Frontal cortex (tissue), 4 donors: ENCODE results near the gene LRRTM2. TPM values are rescaled to one million over a fixed set of nuclear protein-coding genes. Genes with fewer than 3 reads are reported as not detected.
"Not testable (repeated sequence)": the region's sequence is repeated elsewhere in the genome, so short reads cannot be mapped to it uniquely, and the experiment has no call there.

Experiments
- DNase-seq, 2 donors: peaks; one replicate each; pipeline ENCODE4 v3.0.0; 2012; ENCODE audit warnings: low spot score in 2 of 2
- FAIRE-seq: peaks from 2 replicates; lab custom pipeline; 2012; peaks lifted over from hg19 to GRCh38; lab: Jason Lieb, UNC
- total RNA-seq: library from RNA; depleted of rRNA; stranded (reverse); fragments of >200 nt; gene quantifications from one replicate; pipeline ENCODE4 v1.2.3, GENCODE V29; 2014
- donor health status: control.
- donor health status: control.
- donor health status: control.

Gene LRRTM2
- total RNA-seq, 1 donor from 2014 or later: 99.5 TPM

DNA sequence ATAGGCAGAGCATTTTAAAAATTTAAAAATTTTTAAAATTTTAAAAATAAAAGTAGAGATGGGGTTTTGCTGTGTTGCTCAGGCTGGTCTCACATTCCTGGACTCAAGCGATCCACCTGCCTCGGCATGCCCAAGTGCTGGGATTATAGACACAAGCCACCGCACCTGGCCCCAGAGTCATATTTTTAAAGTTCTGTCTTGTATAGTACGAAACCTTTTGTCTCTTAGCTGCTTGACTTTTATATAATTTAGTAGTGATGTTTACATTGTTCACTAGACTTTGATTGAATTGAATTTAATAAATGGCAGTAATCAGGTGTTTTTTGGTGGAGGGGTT lies 31.0 kb downstream of the LRRTM2 start:
- FAIRE-seq: no peak
- DNase-seq: no peak

DNA sequence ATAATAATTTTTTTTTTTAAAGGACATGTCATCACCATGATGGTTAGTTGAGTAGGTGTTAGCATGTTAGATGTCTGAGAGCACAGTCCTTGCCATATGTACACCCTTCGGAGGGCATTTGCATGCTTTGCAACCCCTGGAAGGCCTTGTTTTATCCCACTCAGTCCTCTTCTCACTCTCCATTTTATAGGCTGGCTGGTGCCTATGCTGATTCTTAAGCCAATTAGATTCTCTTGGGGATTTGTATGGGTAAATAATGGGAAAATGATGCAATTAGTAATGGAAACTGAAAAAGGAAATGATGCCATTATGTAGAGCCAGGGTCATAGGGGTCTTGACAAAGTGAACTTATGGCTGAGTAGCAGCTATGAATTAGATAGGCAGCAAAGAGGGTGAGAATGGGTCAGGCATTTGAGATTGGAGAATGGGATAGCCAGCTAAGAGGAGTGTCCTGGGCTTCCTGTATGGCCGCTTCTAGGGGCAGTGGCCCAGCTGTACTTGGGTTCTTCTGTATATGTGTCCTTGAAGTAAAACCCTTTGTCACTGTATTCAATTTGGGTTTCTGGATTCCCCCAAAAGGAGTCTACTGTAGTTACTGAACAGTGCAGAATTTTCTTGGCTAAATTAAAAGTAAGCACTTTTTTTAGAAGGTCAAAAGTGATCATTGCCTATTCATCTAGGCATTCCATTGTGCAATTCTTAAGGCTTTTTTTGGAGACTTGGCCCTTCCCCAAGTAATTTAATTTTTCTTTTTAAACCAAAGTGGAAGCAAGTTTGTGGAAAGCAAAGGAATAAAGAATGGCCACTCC lies 31.6 kb downstream of the LRRTM2 start:
- DNase-seq (no peak), FAIRE-seq (no peak)

DNA sequence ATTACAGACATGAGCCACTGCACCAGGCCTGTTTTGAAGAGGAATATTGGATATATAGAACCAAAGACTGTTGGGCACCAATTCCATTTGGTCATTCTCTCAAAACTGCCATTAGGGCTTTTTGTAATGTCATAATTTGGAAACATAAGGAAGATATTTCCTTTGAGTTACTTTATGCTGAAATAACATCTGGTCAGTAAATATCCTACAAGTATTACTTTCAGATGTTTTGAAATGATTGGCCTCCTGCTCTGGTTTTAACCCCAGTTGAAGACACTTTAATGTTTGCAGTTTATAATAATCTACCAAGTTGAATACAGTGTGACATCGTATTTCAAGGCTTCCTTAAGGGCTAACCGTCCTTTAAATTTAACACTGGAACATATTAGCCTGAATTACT lies 33.6 kb downstream of the LRRTM2 start:
- DNase-seq (no peak), FAIRE-seq (no peak)

DNA sequence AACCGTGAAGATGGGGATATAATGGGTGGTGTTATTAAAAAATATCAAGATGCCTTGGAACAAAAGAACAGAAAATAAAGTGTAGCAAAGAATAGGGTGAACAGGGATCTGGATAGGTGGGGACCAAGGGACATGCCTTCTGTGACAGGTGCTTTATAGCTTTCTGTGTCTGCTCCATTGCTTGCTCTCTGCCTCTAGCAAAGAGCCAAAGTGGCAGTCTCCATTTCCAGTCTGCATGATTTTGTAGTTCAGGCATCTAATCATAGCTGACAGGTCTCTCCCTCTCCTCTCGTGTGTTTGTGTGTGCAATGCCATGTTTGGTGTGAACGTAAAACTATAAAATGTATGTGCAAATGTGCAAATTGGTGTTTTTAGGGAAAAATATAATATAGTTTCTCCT lies 35.0 kb downstream of the LRRTM2 start:
- FAIRE-seq: no peak

DNA sequence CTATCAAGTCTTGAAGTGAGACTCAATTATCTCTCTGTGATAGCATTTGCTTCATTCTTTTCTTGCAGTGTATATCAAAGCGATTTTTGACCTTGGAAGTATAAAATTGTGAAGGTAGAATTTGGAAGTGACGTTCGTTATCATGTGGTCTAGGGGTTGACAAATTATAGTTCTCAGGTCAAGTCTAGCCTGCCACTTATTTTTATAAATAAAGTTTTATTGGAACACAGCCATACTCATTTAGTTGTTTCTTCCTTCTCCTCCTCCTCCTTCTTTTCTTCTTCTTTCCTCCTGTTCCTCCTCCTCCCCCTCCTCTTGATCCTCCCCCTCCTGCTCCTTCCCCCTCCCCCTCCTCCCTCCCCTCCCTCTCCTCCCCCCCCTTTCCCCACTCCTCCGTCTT lies 38.0 kb downstream of the LRRTM2 start:
- DNase-seq: no peak
- FAIRE-seq: no peak

More for the DNA sequence above, 35.0 kb downstream of the LRRTM2 start:
- DNase-seq: no peak

DNA sequence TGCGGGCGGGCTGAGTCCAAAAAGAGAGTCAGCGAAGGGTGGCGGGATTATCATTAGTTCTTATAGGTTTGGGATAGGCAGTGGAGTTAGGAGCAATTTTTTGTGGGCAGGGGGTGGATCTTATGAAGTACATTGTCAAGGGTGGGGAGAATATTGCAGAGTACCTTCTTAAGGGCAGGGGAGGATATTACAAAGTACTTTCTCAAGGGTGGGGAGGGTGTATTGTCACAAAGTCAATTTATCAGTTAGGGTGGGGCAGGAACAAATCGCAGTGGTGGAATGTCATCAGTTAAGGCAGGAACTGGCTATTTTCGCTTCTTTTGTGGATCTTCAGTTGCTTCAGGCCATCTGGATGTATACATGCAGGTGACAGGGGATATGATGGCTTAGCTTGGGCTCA lies 40.3 kb downstream of the LRRTM2 start:
- not testable (repeated sequence) for FAIRE-seq, DNase-seq

DNA sequence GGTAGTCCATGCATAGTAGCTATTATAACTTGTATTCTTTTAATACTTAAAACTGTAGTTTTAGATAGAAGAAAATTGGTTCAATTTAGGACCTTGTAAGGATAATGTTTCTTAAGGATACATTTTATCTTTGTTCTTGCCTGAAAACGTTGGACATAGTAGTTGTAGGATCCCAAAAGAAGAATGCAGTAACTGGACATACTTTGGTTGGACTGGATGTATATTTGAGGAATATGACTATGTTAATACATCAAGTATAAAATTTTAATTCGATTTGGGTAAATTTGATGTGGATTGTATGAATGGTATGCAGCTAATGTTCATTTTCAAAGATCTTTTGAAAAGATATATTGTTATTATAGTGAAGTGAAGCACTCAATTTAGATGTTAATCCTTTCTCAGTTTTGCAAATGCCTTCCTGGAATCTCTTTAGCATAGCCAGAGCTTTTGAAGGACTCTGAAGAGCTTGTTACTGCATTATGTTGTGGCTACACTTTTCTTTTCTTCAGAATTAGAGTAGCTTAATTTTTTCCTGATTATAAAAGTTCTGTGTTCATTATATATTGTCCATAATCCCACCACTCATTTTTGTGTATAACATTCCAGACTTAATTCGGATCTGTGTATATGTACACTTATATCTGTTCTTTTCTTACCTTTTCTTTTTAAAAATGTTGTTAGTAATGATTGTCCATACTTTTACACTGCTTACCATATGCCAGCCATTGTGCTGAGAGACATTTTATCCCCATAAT lies 41.2 kb downstream of the LRRTM2 start:
- no peak for DNase-seq
- FAIRE-seq: no peak

DNA sequence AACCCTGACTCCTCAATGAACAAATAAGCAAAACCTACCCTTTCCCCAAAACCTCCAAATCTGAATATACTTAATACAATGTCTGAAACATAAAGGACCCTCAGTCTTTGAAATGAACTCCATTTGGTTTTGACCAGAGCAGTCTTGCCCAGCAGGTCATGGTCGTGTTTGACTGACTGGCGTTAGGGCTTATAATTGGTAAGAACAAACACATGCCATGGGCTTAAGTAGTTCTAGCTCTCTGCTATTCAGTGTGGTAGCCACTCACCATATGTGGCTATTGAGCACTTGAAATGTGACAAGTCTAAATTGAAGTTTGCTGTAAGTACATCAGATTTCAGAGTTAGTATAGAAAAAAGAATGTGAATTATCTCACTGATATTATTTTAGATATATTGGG lies 42.1 kb downstream of the LRRTM2 start:
- FAIRE-seq: no peak
- no peak for DNase-seq

DNA sequence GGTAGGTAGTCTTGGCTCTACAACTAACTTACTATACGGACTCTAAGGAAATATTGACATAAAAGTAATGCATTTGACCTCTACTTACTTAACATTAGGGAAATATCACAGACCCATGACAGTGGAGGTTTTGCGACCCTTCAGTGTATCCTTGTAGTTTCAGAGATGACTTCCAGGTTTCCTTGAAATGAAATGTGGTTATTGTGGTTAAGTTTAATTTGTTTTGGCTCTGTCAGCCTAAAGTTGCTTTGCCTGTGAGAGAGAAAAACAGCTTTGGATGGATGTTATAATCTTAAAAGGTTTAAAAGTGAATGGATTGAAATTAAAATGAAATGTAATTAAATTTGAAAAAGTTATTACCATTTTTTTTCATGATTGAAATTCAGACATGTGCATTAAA lies 42.9 kb downstream of the LRRTM2 start:
- no peak for DNase-seq
- FAIRE-seq: no peak

DNA sequence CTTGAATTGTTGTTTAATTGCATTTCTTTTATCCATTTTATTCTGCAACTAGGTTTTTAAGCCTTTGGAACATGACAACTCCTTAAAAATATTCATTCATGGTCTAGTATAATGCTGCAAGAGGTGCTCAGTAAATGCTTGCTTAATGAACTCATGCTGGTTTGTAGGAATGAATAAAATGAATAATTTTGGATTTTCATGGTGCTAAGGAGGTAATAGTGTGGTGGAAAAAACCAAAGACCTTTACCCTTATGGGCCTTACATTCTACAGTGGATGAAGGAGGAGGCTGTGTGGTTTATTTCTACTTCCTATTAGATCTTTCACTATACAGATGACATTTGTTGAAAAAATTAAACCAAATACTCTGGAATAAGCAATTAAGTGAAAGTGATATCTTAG lies 43.4 kb downstream of the LRRTM2 start:
- no peak for FAIRE-seq

DNA sequence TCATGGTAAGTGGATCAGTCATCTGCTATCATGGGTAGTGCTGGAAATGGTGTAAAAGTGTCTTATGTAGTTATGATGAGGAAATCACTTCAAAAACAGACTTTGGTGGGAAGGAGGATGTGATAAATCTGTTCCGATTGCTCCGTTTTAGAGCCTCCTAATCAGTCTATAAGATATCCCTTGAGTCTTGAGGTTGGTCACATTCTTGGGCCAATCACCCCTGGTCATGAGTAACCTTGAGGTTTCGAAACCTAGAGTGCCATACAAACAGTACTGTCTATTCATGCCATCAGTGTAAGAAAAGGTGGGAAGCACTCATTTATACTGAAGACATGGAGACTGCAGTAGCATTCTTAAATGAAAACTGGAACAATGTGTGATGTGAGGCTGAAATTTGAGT lies 45.8 kb downstream of the LRRTM2 start:
- FAIRE-seq (no peak), DNase-seq (no peak)

More for the DNA sequence above, 43.4 kb downstream of the LRRTM2 start:
- DNase-seq: no peak

DNA sequence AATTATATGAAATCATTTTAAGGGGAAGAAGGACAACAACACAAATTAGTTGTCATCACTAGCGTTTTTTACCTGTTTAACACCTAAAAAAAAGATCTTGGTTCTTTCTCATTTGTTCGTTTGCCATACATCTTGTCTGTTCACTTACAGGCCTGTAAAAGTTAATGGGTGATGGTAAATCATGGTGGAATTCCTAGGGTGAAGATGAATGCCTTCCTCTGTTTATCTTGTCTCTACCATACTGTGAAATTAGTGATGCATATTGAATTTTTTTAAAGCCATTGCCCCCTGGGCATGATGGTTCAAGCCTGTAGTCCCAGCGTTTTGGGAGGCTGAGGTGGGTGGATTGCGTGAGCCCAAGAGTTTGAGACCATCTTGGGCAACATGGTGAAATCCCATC lies 46.6 kb downstream of the LRRTM2 start:
- no peak for FAIRE-seq
- no peak for DNase-seq

DNA sequence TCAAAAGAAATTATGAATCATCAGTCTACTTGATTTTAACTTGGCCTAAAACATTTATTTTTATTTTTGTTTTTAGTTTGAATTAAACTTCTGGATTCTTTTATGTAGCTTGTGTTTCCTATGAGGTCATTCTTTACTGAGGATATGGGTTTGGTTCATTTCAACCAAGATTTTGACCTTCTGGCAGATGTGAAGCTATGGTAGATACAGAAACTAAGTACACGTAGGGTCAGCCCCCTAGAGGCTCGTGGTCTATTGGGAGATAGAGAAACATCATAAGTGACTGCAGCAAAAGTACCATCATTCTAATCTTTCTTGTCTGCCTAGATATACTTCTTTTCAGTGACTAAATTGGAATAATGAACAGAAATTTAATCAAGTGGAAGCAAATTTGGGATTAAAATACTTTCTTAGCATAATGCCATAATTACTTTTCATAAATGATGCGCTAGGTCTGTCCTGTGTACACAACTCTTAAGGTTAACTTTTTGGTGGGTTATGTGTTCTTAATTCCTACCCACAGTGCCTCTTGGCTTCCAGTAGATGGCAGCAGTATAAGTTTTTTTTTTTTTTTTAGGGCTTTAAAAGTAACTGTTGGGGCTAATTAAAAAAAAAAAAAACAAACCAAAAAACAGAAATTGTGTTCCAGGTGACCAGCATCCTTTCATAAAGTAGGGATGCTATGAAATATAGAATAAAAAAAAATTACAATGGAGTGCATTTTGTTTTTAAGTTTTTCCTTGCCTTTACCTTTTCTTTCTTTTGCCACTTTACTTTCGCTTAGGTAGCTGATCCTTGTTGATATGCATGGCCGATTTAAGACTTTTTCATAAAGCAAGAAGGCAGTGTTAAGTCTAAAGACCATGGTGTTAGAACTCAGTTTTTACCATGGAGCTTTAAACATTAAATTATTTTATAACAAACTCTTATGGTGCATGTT lies 49.9 kb downstream of the LRRTM2 start:
- peak in 1 of 2 donors; percentile 38 for DNase-seq
- FAIRE-seq: peak; percentile 62

DNA sequence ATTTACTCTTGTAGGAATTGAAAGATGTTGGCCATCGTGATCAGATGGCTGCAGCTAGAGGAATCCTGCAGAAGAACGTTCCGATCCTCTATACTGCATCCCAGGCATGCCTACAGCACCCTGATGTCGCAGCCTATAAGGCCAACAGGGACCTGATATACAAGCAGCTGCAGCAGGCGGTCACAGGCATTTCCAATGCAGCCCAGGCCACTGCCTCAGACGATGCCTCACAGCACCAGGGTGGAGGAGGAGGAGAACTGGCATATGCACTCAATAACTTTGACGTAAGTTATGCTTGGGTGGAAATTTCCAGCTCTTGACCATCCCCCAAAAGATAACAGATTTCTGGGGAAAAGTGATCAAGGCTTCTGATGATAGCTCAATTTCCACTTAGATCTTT lies 50.6 kb downstream of the LRRTM2 start:
- FAIRE-seq: no peak

DNA sequence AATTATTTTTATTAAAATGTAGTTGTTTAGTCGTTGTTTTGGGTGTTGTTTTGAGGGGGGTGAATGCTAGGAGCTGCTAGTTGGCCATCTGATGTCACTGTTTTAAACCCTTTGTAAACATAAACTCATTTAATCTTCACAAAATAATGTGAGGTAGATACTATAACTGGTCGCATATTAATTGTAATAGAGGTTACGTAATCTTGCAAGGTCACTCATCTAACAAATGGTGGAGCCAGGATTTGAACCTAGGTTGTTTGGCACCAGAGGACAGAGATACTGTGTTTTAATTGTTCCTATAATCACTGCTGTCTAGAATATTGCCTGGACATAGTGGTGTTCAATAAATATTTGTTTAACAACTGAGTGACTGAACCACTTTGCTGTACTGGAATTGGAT lies 54.4 kb downstream of the LRRTM2 start:
- DNase-seq (no peak), FAIRE-seq (no peak)

More for the DNA sequence above, 50.6 kb downstream of the LRRTM2 start:
- DNase-seq: no peak

DNA sequence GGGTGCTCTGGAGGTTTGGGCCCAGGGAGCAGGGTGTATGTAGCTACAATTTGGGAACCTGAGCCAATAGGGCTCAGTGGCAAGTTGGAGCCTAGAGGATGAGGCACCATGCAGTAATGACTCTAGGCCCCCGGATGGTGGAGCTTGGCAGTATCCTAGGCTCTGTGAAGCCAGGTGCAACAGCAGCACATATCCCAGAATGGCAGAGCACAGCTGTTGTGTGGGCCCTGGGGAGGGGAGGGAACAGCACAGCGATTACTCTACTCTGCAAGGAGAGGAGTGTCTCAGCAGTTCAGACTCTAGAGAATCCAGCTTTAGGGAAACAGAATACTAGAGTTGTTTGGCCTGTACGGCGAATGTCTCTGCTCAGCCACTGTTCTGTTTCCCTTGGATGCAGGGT lies 56.1 kb downstream of the LRRTM2 start:
- peak in 1 of 2 donors; percentile 22 for DNase-seq
- FAIRE-seq: no peak
